ENCODE results near the gene CSF3.
A peak's percentile ranks its signal among the peaks of the same experiment; 100 is the strongest.

Gene CSF3, protein sequence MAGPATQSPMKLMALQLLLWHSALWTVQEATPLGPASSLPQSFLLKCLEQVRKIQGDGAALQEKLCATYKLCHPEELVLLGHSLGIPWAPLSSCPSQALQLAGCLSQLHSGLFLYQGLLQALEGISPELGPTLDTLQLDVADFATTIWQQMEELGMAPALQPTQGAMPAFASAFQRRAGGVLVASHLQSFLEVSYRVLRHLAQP

DNA sequence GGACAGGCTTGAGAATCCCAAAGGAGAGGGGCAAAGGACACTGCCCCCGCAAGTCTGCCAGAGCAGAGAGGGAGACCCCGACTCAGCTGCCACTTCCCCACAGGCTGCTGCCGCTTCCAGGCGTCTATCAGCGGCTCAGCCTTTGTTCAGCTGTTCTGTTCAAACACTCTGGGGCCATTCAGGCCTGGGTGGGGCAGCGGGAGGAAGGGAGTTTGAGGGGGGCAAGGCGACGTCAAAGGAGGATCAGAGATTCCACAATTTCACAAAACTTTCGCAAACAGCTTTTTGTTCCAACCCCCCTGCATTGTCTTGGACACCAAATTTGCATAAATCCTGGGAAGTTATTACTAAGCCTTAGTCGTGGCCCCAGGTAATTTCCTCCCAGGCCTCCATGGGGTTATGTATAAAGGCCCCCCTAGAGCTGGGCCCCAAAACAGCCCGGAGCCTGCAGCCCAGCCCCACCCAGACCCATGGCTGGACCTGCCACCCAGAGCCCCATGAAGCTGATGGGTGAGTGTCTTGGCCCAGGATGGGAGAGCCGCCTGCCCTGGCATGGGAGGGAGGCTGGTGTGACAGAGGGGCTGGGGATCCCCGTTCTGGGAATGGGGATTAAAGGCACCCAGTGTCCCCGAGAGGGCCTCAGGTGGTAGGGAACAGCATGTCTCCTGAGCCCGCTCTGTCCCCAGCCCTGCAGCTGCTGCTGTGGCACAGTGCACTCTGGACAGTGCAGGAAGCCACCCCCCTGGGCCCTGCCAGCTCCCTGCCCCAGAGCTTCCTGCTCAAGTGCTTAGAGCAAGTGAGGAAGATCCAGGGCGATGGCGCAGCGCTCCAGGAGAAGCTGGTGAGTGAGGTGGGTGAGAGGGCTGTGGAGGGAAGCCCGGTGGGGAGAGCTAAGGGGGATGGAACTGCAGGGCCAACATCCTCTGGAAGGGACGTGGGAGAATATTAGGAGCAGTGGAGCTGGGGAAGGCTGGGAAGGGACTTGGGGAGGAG lies at the start of gene CSF3:
Gene CSF3 (plus strand): TSS at position 436 of the 993 bp plus-strand sequence. CDS start 35 bp downstream, at position 471.
- peak; percentile 17 for DNase-seq

GRCh38 chr17:39966771-39967170 lies 48.5 kb upstream of the CSF3 start:
- DNase-seq = no peak

GRCh38 chr17:39968761-39969160 lies 46.5 kb upstream of the CSF3 start:
- no peak for DNase-seq

GRCh38 chr17:39969375-39969774 lies 45.9 kb upstream of the CSF3 start:
- no peak for DNase-seq

GRCh38 chr17:39970157-39970692 lies 45.0 kb upstream of the CSF3 start:
- no peak for DNase-seq

- no peak for DNase-seq
Observed at GRCh38 chr17:39971076-39971603, 44.1 kb upstream of the CSF3 start.

- no peak for DNase-seq
Observed at GRCh38 chr17:39972271-39972670, 43.0 kb upstream of the CSF3 start.

- DNase-seq = no peak
Observed at GRCh38 chr17:39973496-39973895, 41.7 kb upstream of the CSF3 start.

DNA sequence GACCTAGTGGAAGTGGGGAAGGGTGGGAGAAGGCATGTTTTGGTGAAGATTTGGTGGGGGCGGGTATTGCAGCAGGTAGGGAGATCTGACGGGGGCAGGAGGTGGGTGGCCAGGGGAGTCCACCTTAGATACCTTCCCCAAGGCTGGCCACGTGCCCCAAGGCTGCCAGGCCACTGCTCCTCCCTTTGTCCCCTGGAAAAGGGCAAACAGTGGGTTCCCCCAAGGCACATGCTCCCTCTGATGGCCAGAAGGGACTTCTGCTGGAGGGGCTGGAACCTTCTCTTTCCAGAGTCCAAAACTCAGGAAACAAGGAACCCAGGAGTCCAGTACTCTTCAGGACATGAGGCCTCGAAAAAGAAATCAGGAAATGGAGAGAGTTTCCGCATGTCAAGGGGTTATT lies 40.8 kb upstream of the CSF3 start:
- DNase-seq = no peak

DNA sequence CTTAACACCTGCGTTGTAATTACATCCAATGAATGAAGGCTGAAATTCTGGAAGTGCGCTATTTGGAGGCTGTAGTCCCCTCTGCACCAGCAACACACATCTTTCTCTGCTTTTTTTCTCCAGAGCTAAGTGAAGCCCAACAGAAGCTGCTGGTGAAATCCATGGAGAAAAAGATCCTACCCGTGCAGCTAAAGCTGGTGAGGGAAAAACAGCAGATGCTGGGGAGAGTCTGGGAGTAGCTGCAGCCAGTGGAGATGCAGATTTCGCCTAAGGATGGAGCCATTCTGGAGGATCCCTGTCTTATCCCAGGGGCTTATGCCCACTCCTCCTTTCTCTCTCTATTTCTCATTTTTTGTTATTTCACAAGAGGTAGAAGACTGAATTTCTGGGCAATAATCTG lies 39.4 kb upstream of the CSF3 start:
- DNase-seq = no peak

DNA sequence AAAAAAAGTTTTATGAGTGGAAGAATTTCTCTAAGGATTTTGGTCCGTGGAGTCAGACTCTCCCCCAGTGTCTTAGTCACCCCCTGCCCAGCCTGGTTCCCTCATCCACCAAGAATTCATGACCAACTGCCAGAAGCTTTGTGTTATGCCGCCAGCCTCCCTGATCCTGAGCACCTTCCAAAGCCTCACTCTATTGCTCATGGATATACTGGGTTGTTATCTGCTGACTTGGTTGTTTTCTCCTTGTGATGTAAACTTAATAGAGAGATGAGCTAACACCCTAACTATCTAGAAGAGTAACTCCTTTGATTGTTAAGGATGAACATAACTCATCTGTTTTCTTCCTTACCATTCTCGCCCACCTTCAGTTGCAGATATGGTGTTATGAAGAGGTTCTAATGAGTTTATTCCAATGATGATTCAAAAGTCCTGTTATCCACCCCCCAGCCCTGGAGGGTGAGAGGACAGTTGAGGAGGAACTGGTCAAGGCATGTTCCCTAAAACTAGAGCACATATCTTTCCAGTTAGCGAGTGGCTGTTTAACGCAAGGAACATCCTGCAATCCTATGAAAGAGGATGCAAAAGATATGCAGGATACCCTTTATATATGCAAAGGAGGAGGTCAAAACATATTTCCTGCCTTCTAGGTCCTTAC lies 36.1 kb upstream of the CSF3 start:
- no peak for DNase-seq

GRCh38 chr17:39979893-39980350 lies 35.3 kb upstream of the CSF3 start:
- DNase-seq = no peak

DNA sequence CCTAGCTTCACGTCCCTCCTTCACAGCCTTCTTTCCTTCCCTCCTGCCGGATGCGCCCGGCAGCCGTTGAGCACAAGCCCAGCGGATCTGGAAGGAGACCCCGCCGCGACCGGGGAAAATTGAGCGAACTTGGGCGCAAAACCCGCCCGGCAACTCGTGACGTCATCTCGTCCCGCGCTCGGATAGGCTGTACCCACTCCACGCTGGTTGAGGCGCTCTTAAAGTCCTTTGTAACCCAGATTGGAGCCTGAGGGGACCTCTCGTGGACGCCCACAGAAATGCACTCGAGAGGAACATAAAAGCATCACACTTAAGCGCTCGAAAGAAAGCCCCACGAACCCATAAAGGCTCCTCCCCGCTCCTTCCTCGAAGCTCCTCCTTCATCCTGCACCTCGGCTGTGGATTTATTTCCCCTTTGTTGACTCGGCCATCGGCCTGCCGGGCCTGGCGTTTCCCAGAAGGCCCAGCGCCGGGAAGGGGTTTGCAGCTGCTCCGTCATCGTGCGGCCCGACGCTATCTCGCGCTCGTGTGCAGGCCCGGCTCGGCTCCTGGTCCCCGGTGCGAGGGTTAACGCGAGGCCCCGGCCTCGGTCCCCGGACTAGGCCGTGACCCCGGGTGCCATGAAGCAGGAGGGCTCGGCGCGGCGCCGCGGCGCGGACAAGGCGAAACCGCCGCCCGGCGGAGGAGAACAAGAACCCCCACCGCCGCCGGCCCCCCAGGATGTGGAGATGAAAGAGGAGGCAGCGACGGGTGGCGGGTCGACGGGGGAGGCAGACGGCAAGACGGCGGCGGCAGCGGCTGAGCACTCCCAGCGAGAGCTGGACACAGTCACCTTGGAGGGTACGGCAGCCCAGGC lies 34.7 kb upstream of the CSF3 start, which contains the start of gene PSMD3:
Gene PSMD3 (plus strand): TSS at position 457 of the 856 bp plus-strand sequence. CDS start 164 bp downstream, at position 621.
- DNase-seq = peak; percentile 98

- DNase-seq = no peak
Observed at GRCh38 chr17:39981207-39981741, 34.0 kb upstream of the CSF3 start.

- DNase-seq = no peak
Observed at GRCh38 chr17:39981766-39982375, 33.4 kb upstream of the CSF3 start.

DNA sequence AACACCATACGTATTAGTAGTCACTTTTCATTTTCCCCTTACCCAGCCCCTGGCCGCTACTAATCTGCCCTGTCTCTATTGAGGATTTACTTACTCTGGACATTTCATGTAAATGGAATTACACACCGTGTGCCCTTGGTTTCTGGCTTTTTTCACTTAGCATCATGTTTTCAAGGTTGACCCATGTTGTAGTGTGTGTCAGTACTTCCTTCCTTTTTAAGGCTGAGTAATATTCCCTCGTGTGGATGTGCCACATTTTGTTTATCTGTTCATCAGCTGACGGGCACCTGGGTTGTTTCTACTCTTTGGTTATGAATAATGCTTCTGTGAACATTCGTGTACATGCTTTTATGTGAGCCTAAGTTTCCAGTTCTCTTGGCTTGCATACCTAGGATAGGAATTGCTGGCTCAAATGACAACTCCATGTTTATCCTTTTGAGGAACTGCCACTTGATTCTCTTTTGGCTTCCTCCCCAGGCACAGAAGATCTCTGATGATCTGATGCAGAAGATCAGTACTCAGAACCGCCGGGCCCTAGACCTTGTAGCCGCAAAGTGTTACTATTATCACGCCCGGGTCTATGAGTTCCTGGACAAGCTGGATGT lies 26.9 kb upstream of the CSF3 start:
- no peak for DNase-seq

- no peak for DNase-seq
Observed at GRCh38 chr17:39994448-39994847, 20.8 kb upstream of the CSF3 start.

DNA sequence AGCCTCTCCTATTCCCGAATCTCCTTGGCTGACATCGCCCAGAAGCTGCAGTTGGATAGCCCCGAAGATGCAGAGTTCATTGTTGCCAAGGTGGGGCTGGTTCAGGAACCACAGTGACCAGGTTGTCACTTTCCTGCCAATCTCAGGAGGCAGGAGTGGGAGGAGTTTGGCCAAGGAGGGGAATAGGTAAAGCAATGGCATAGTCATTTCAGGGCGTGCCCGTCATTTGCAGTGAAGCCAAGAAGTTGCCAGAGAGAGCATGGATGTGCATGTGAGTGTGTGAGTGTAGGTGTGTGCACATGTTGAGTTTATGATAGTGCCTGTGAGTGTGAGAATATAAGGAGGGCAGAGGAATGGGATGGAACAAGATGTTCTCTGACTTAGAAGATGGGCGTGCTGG lies 19.8 kb upstream of the CSF3 start:
- no peak for DNase-seq

GRCh38 chr17:39996162-39996561 lies 19.1 kb upstream of the CSF3 start:
- DNase-seq = no peak

DNA sequence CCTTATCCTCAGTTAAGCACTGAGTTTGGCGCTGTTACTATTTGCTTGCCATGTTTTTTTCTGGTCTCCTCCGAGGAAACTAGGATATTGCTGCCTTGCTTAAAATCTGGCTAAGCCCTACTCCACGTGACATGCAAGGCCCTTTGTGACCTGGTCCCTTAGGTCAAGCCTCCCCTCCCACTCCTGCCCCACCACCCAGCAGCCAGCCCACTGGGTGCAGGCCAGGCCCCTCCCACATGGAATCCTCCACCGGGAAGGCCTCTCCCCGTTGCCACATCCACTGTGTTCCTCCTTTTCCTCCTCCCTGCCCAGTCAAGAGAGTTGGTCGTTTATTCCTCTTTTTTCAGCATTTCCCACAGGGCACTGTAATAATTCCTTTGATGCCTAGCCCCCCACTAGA lies 18.4 kb upstream of the CSF3 start:
- DNase-seq = no peak

DNA sequence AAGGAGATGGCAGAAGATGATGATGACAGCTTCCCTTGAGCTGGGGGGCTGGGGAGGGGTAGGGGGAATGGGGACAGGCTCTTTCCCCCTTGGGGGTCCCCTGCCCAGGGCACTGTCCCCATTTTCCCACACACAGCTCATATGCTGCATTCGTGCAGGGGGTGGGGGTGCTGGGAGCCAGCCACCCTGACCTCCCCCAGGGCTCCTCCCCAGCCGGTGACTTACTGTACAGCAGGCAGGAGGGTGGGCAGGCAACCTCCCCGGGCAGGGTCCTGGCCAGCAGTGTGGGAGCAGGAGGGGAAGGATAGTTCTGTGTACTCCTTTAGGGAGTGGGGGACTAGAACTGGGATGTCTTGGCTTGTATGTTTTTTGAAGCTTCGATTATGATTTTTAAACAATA lies 17.7 kb upstream of the CSF3 start:
- no peak for DNase-seq

Measured in SHP77 treated with DMSO at 0.1 percent for 48 hours (cell line).